MCF 10A (cell line): ENCODE results near the gene SLC41A3. TPM values are rescaled to one million over a fixed set of nuclear protein-coding genes. Genes with fewer than 3 reads are reported as not detected.
"Not testable (repeated sequence)": the region's sequence is repeated elsewhere in the genome, so short reads cannot be mapped to it uniquely, and the experiment has no call there.

Experiments used
- BruUV-seq: library from RNA; stranded (reverse); fragments of 400-500 nt; replicated peaks from 2 replicates; lab custom pipeline; 2021; lab: Mats Ljungman, UMichigan
- CTCF ChIA-PET: fragments of 300-600 bp; sonication (Branson Sonifier 250); formaldehyde crosslinking; extraction: SDS; loops from one replicate; lab custom pipeline; 2021; ENCODE audit warnings: antibody characterized with exemption, inconsistent platforms; lab: Yijun Ruan, JAX
- POLR2A ChIA-PET: fragments of 300-600, 350-650 bp; sonication (Branson Sonifier 250); formaldehyde crosslinking; extraction: SDS; loops from one replicate; lab custom pipeline; 2020; ENCODE audit warnings: antibody characterized with exemption, inconsistent platforms; lab: Yijun Ruan, JAX
- DNase-seq: peaks from one replicate; pipeline ENCODE4 v3.0.0-alpha.2; 2018; ENCODE audit not compliant: unreplicated experiment
- H3K27ac Mint-ChIP-seq: one replicate; pipeline ENCODE4 v1.8.0; 2022; ENCODE audit warnings: mild to moderate bottlenecking, low read depth, mixed read lengths; ENCODE audit not compliant: unreplicated experiment
- H3K27me3 Mint-ChIP-seq: one replicate; pipeline ENCODE4 v1.8.0; 2022; ENCODE audit warnings: mixed read lengths; ENCODE audit not compliant: insufficient read depth, unreplicated experiment
- H3K36me3 Mint-ChIP-seq: one replicate; pipeline ENCODE4 v1.8.0; 2022; ENCODE audit warnings: mild to moderate bottlenecking, moderate library complexity, mixed read lengths; ENCODE audit not compliant: insufficient read depth, unreplicated experiment
- H3K4me1 Mint-ChIP-seq: one replicate; pipeline ENCODE4 v1.8.0; 2022; ENCODE audit warnings: mixed read lengths; ENCODE audit not compliant: insufficient read depth, unreplicated experiment
- H3K4me3 Mint-ChIP-seq: one replicate; pipeline ENCODE4 v1.8.0; 2022; ENCODE audit warnings: mild to moderate bottlenecking, moderate library complexity, mixed read lengths; ENCODE audit not compliant: unreplicated experiment
- H3K9me3 Mint-ChIP-seq: one replicate; pipeline ENCODE4 v1.8.0; 2022; ENCODE audit warnings: mixed read lengths; ENCODE audit not compliant: unreplicated experiment
- CTCF ChIP-seq: fragments of 200-600 bp; IDR thresholded peaks from one replicate; pipeline ENCODE4 v1.8.0; 2022; ENCODE audit warnings: antibody characterized with exemption, mild to moderate bottlenecking; ENCODE audit not compliant: unreplicated experiment
- intact Hi-C: fragments of 100-400 bp; cut with micrococcal nuclease; formaldehyde crosslinking; loops from 2 replicates; pipeline ENCODE4 v1.14.1; 2022
- total RNA-seq: library from RNA; stranded (reverse); gene quantifications from 2 replicates; pipeline ENCODE4 v1.2.3, GENCODE V29; 2022

SLC41A3 gene
- total RNA-seq, 1 experiment from 2014 or later = 43.2 TPM

- no peaks in the 10 kb centered on the region for H3K36me3 Mint-ChIP-seq
- intact Hi-C loops = no loop called here
- no peak for TF ChIP-seq CTCF
- no TSS peak for BruUV-seq
- ChIA-PET POLR2A (no interaction called here), CTCF (interaction anchor here (0.8 to 1.7 kb wide), 2 partner anchors 33 to 528 kb away, joined by 3 to 6 read pairs; no protein-coding TSS in a partner anchor)
- DNase-seq = no peak
- no peaks in the 10 kb centered on the region for H3K4me1 Mint-ChIP-seq
- peaks cover under 1% of the 10 kb centered on the region for H3K9me3 Mint-ChIP-seq
- H3K27me3 Mint-ChIP-seq = no peaks in the 10 kb centered on the region
- no peak overlapping the region for H3K4me3 Mint-ChIP-seq
- H3K27ac Mint-ChIP-seq = no peak overlapping the region
These were observed 16.8 kb upstream of the SLC41A3 start for GRCh38 chr3:126100634-126101301.

GRCh38 chr3:126100269-126100633 lies 16.3 kb upstream of the SLC41A3 start:
- no peak for DNase-seq
- Mint-ChIP-seq H3K4me3 (no peak overlapping the region), H3K36me3 (no peaks in the 10 kb centered on the region), H3K4me1 (no peaks in the 10 kb centered on the region), H3K27ac (no peak overlapping the region), H3K27me3 (no peaks in the 10 kb centered on the region), H3K9me3 (peaks cover 6% of the 10 kb centered on the region)
- ChIA-PET POLR2A (no interaction called here), CTCF (interaction anchor here (1.7 kb wide), 1 partner anchor 34 kb away, joined by 6 read pairs; no protein-coding TSS in a partner anchor)
- no peak for TF ChIP-seq CTCF
- no TSS peak for BruUV-seq
- intact Hi-C loops = no loop called here

- no peaks in the 10 kb centered on the region for H3K4me1 Mint-ChIP-seq
- H3K4me3 Mint-ChIP-seq = no peak overlapping the region
- intact Hi-C loops = no loop called here
- DNase-seq = no peak
- TF ChIP-seq CTCF = no peak
- CTCF ChIA-PET = interaction anchor here (0.6 kb wide), 1 partner anchor 117 kb away, joined by 3 read pairs; no protein-coding TSS in a partner anchor
- no peak overlapping the region for H3K27ac Mint-ChIP-seq
- POLR2A ChIA-PET = interaction anchor here (0.6 to 1.1 kb wide), 3 partner anchors 12 to 561 kb away, joined by 3 to 4 read pairs (median 3); partner anchors contain the start of gene SLC41A3
- no TSS peak for BruUV-seq
- peaks cover 12% of the 10 kb centered on the region for H3K9me3 Mint-ChIP-seq
- H3K27me3 Mint-ChIP-seq = no peaks in the 10 kb centered on the region
- H3K36me3 Mint-ChIP-seq = no peaks in the 10 kb centered on the region
These were observed 14.5 kb upstream of the SLC41A3 start for GRCh38 chr3:126098391-126098858.

- no peaks in the 10 kb centered on the region for H3K4me1 Mint-ChIP-seq
- POLR2A ChIA-PET = interaction anchor here (1.1 kb wide), 1 partner anchor 14 kb away, joined by 4 read pairs; the partner anchor contains the start of gene SLC41A3
- intact Hi-C loops = no loop called here
These were observed 13.9 kb upstream of the SLC41A3 start for GRCh38 chr3:126097801-126098200.

GRCh38 chr3:126096274-126096673 lies 12.3 kb upstream of the SLC41A3 start:
- H3K4me3 Mint-ChIP-seq, BruUV-seq, intact Hi-C loops, H3K36me3 Mint-ChIP-seq, DNase-seq, H3K27ac Mint-ChIP-seq, H3K27me3 Mint-ChIP-seq, H3K4me1 Mint-ChIP-seq: not testable (repeated sequence)
- peaks cover 14% of the 10 kb centered on the region for H3K9me3 Mint-ChIP-seq
- CTCF ChIA-PET = interaction anchor here (0.7 kb wide), 1 partner anchor 485 kb away, joined by 3 read pairs; no protein-coding TSS in a partner anchor
- POLR2A ChIA-PET = interaction anchor here (0.6 to 1.9 kb wide), 2 partner anchors 12 to 667 kb away, joined by 4 to 6 read pairs; partner anchors contain the start of gene SLC41A3

More at GRCh38 chr3:126097801-126098200, 13.9 kb upstream of the SLC41A3 start:
- Mint-ChIP-seq H3K27me3 (no peaks in the 10 kb centered on the region), H3K9me3 (peaks cover 12% of the 10 kb centered on the region), H3K27ac (no peak overlapping the region), H3K4me3 (no peak overlapping the region), H3K36me3 (no peaks in the 10 kb centered on the region)
- no peak for DNase-seq
- no TSS peak for BruUV-seq
- CTCF ChIA-PET = interaction anchor here (0.5 to 0.6 kb wide), 3 partner anchors 117 to 1317 kb away, joined by 3 read pairs; no protein-coding TSS in a partner anchor
- no peak for TF ChIP-seq CTCF

DNA sequence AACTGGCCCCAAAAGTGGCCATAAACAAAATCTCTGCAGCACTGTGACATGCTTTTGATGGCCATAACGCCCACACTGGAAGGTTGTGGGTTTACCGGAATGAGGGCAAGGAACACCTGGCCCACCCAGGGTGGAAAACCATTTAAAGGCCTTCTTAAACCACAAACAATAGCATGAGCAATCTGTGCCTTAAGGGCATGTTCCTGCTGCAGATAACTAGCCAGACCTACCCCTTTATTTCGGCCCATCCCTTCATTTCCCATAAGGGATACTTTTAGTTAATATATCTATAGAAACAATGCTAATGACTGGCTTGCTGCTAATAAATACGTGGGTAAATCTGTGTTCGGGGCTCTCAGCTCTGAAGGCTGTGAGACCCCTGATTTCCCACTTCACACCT lies 8.2 kb upstream of the SLC41A3 start:
- intact Hi-C loops, BruUV-seq, H3K4me1 Mint-ChIP-seq, H3K4me3 Mint-ChIP-seq, H3K27ac Mint-ChIP-seq, H3K36me3 Mint-ChIP-seq, POLR2A ChIA-PET, H3K27me3 Mint-ChIP-seq, DNase-seq, CTCF ChIA-PET: not testable (repeated sequence)
- peaks cover 20% of the 10 kb centered on the region for H3K9me3 Mint-ChIP-seq
